ENCODE measurements around the gene CD8A. TPM values are rescaled to one million over a fixed set of nuclear protein-coding genes. Genes with fewer than 3 reads are reported as not detected.

Gene CD8A
- polyA plus RNA-seq, 4 donors: 0.18 to 1.0 (median 0.21) TPM

DNA sequence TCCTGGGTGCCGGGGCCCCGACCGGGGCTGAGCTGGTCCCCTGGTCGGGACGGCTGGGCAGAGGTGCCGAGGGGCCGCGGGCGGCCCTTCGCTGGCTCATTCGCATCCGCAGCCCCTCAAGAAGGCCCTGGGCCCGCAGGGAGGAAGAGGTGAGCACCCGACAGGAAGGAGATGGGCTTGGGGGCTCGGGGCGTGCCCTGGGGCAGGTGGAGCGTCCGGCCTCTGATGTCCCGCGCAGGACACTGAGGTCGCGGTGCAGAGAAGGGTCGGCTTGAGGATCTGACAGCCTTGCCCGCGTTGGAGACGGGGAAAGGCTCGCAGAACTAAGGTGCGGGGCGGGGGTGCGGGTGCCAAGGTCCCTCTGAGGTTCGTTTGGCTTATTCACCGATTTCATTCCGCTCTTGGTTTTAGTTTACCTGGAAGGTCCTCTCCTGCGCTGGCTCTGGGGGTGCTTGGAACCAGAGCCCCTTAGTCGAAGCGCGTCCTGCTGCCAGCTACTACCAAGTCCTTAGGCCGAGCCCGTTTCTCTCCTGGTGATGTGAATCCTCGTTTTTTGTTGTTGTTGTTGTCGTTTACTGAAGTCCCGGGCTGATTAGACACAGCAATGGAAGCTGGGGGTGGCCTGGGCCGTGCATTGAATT is 18.9 kb upstream of the CD8A start:
- no peak for DNase-seq (ENCODE audit: low read depth in 4 of 4, low spot score in 3 of 4)

DNA sequence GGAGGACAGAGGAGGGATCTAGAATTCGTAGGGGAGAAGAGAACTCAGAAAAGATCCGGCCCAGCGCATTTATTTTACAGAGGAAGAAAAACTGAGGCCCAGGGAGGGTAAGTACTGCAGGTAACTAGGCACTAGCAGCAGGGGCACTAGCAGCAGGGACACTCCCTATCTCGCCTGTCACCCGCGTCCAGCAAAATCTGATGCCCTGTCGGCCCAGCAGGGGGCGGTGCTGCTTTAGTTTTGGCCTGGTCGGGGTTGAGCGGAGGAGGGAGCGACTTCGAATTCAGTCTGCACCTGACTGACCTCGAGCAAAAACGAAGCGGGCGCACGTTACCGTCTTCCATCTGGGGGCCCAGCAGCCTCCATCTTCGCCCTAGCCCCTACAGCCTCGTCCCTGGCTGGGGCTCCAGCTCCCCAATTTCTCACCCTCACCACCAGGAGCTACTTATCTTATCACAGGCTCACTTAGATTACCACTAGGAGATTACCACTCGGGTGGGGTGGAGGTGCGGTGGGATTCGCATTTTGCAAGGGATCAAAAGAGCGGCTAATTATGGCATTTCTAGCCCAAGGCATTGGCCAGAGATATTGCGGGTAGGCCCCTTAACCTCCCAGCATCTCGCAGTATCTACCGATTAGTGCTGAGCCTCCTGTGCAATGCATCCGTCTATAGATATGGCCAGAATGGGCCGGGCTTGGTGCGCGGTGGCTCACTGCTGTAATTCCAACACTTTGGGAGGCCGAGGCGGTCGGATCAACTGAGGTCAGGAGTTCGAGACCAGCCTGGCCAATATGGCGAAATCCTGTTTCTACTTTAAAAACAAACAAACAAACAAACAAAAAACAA is 17.8 kb upstream of the CD8A start:
- DNase-seq (ENCODE audit: low read depth in 4 of 4, low spot score in 3 of 4): peak; percentile 73 to 83 (median 76)

DNA sequence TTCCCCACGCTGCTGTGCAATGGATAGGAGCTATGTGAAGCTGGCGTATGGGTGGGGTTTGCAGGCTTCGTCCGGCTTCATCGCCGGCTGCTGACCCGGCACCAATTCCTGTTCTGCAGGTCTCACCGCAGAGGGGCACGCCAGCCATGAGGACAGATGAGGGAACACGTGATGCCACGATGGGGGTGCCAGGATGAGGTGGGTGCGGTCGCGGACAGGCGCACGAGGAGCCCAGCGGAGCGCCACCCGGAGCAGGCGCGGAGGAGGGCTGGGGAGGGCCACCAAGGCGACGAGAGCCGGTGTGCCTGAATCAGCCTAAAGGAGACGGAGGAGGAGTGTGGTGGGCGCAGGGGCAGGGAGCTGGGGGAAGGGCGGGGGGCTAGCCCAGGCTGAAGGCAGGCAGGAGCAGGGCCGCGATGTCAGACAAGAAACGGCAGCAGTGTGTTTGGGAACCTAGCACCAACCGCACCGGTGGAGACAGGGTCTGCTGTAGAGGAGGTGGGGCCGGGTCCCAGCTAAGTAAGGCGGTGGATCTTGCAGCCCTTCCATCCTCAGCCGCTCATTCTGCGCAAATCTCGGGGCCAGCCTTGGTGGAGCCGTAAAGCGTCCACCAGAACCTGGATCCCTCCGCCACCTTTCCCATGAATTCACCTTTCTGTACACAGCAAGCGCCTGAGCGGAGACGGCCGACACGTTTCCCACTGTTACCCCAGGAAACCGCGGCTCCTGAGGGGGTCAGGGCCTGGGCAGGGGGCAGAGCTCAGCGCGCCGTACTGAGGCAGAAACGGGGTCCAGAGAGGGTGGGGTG is 17.0 kb upstream of the CD8A start:
- DNase-seq (ENCODE audit: low read depth in 4 of 4, low spot score in 3 of 4): peak in 1 of 4 donors; percentile 32

DNA sequence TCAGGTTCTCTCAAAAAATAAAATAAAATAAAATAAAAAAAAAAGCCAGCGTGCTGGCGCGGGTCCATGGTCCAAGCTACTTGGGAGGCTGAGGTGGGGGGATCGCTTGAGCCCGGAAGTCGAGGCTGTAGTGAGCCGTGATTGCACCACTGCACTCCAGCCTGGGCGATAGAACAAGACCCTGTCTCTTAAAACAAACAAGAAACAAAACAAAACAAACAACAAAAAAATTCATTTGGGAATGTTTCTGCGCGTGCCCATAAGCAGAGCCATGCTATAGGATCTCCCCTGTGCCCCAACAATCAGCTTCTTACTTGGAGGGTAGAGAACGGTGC is 16.4 kb upstream of the CD8A start:
- no peak for DNase-seq (ENCODE audit: low read depth in 4 of 4, low spot score in 3 of 4)

DNA sequence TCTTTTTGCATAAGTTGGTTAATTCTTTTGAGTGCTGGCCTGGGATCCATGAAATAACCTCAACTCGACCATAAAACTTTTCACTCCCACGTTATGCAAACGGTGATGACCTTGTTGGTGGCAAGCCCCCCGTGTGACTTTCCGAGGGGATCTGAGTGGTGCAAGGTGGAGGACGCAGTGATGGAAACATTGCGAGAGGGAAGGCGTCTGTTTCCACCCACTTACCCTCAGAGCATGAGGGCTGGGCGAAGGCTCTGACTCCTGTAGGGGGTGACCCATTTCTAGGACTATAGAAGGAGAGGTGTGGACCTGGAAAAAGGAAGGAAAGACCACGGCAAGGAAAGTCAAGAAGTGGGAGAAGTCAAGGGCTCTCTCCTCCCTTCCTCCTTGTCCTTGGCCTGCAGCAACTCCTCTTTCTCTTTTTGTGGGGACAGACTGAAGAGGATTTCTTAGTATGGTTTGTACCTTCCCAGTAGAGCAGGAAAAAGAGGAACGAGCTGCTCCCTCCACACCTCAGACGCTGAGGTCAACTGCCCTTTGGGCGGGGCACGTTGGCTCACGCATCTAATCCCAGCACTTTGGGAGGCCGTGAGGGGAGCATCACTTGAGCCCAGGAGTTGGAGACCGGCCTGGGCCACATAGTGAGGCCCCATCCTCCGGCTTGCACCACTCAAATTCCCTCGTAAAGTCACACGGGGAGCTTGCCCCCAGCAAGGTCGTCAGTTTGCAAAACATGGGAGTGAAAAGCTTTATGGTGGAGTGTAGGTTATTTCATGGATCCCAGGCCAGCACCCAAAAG is 15.5 kb upstream of the CD8A start:
- DNase-seq (ENCODE audit: low read depth in 4 of 4, low spot score in 3 of 4): no peak

DNA sequence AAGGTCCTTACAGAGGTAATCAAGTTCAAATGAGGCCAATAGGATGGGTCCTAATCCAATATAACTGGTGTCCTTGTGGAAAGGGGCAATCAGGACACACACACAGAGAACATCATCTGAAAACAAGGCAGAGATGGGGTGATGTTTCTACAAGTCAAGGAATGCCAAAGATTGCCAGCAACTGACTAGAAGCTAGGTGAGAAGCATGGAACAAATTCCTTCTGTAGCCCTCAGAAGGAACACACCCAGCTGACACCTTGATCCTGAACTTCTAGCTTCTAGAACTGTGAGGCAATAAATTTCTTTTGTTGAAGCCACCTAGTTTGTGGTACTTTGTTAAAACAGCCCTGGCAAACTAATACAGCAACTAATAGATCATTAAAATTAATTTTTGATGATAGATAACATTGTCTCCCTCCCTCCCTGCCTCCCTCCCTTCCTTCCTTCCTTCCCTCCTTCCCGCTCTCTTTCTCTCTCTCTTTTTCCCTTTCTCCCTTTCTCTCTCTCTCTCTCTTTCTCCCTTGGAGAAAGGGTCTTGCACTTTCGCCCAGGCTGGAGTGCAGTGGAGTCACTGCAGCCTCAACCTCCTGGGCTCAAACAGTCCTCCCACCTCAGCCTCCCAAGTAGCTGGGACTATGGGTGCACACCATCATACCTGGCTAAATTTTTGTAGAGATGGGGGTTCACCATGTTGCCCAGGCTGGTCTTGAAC is 10.3 kb upstream of the CD8A start:
- no peak for DNase-seq (ENCODE audit: low read depth in 4 of 4, low spot score in 3 of 4)

DNA sequence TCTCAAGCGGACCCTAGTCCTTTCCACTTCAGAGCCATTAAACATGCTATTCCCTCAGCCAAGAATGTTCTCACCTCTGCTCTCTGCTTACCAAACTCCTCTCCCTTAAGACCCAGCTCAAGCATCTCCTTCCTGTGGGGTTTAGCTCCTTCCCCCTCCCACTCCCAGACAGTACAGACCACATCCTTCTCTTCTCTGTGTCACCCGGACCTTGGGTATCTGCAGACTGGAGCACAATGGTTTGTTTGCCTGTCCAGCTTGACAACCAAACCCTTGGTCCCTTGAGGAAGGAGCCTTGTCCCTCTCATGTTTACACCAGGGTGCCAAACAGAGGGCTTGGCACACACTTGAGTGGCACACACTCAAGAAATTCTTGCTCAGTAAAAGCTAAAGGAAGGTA is 4.1 kb upstream of the CD8A start:
- DNase-seq (ENCODE audit: low read depth in 4 of 4, low spot score in 3 of 4): no peak

DNA sequence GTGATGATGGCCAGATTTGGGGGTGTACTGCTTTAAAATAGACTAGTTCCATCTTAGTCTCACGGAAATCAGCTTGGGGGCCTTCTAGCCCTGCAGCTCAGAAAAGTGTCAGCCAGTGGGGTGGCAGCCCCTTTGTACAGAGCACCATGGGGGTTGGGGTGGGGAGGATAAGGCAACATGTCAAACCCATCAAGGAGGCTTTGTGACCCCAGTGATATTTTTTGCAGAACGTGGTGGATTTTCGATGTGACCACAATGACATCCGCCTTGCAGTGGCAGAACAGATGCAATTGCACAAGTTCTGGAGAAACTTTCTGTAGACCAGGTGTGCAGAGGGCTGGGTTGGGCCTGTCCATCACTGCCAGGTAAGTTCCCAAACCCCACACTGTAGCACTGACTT is 3.0 kb upstream of the CD8A start:
- DNase-seq (ENCODE audit: low read depth in 4 of 4, low spot score in 3 of 4): no peak

DNA sequence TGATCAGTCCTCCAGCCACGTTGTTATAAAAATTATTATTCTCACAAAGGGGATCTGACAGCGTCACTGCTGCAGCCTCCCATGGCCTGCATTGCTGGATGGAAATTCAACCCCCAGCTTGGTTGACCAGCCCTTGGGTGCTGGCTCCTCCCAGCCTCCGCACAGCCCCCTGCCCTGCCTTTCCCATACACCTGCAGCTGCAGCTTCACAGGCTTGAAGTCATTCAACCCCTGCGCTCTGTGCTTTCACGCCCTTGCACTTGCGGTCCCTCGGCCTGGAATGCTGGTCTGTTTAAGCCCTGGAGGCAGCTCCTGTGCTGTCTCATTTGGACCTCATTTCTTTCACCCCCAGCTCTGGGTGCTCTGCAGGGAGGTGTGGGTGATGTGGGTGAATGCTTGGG is 860 bp upstream of the CD8A start:
- DNase-seq (ENCODE audit: low read depth in 4 of 4, low spot score in 3 of 4): no peak

DNA sequence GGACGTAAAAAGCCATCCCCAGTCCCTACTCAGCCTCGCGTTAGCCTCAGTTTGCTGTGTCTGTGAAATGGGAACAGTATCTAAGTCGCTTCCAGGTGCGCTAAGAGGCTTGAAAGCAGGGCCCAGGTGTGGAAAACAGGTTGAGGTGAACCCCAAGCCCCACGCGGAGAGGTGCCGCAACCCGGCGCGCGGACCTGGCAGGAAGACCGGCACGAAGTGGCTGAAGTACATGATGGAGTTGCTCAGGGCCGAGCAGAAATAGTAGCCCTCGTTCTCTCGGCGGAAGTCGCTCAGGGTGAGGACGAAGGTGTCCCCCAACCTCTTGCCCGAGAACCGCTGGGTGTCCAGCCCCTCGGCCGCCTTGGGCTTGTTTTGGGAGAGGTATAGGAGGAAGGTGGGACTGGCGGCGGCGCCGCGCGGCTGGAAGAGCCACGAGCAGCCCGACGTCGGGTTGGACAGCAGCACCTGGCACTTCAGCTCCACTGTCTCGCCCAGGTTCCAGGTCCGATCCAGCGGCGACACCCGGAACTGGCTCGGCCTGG is 508 bp downstream of the CD8A start:
- no peak for DNase-seq (ENCODE audit: low read depth in 4 of 4, low spot score in 3 of 4)

DNA sequence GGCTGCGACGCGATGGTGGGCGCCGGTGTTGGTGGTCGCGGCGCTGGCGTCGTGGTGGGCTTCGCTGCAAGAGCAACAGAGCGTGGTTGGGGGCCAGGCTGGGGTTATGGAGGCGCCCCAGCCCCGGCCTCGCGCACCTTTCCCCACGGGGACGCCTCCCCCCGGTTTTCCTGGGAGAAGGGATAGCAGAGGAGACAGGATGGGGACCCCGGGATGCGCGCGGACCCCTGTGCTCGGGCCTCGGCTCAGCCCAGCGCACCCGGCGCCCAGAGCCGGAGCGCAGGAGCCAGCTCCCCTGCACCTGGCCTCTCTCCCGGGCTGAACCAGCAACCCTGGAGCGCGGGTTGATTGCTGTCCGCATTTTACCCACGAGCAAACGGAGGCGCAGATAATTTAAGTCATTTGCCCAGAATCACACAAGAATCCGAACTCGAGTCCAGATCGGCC is 1.0 kb downstream of the CD8A start:
- no peak for DNase-seq (ENCODE audit: low read depth in 4 of 4, low spot score in 3 of 4)

DNA sequence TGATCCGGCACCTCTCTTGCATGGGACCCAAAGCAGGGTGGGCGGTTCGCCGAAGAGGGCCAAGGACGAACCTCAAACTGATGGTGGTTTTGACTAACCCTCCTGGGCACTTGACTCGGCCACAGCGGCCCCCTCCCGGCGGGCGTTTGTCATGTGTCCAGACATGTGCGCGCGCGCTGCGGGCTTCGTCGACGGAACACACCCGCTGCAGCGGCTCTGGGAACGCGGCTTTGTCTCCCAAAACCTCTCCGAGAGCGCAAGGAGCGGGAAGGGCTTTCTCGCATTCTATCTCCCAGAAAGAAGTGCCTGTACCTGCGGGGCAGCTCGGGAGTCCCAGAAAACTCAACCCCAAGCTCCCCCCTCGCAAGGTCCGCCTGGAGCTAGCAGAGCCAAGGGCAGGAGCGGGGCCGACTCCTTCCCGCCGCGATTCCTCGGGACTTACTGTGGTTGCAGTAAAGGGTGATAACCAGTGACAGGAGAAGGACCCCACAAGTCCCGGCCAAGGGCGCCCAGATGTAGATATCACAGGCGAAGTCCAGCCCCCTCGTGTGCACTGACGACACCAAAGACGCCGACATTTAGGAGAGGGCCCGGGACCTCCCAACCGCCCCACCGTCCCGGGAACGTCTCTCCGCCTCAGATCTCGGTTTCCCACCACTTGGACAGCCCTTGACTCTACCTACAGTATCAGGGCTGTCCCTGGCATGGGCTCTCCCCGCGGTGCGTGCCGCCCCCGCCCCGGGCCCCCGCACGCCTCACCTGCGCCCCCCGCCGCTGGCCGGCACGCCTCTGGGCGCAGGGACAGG is 1.6 kb downstream of the CD8A start:
- DNase-seq (ENCODE audit: low read depth in 4 of 4, low spot score in 3 of 4): no peak

DNA sequence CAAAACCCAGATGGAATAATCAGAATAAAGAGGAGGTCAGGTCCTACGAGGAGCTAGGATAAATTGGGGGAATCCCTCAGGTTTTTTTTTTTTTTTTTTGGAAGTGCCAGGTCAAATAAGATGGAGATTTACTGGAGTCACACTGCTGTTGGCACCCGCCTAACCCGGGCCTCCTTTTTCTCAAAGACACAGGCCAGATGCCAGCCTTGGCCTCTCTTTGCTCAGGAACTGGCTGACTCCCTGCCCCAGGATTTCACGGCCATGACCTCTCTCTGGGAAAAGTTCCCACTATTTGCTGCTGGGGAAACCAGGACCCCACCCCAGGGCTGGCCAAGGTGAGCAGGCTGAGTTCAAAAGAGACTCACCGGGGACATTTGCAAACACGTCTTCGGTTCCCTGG is 2.5 kb downstream of the CD8A start:
- DNase-seq (ENCODE audit: low read depth in 4 of 4, low spot score in 3 of 4): no peak

DNA sequence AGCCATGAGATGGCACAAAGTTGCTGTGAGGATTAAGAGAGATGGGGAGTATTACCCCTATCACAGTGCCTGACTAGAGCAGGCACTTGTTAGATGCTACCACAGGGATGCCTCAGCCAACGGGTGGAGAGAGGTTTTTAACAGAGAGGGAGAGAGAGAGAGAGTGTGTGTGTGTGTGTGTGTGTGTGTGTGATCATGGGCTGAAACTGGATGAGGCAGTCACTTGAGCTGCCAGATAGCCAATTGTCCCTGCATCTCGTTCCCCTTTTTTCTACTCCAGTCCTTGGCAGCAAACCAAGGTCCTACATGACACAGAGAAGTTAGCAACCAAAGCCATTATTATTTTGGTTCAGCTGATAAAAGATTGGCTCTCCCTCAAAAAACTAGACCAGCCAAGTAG is 3.0 kb downstream of the CD8A start:
- DNase-seq (ENCODE audit: low read depth in 4 of 4, low spot score in 3 of 4): no peak

DNA sequence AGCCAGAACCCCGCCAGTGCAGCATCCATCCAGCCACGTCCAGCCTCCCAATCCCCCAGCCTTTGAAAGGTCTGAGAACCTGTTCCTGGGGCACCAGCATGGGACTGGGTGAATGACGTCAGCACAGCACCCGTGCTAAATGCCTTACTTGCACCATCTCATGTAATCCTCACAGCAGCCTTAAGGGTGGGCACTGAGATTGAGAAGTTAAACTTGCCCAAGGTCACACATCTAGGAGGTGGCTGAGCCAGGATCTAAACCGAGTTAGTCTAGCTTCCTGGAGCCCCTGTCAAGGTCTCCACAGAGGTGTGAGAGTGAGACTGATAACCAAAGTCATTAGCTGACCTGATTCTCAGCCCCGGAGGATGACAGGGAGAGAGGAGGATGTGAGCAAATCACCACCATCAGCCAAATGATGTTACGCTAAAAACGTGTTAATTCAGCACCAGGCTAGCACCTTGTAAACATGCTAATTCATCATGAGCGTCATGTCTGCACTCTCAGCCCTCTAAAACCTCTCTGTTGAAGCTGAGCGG is 4.6 kb downstream of the CD8A start:
- no peak for DNase-seq (ENCODE audit: low read depth in 4 of 4, low spot score in 3 of 4)

DNA sequence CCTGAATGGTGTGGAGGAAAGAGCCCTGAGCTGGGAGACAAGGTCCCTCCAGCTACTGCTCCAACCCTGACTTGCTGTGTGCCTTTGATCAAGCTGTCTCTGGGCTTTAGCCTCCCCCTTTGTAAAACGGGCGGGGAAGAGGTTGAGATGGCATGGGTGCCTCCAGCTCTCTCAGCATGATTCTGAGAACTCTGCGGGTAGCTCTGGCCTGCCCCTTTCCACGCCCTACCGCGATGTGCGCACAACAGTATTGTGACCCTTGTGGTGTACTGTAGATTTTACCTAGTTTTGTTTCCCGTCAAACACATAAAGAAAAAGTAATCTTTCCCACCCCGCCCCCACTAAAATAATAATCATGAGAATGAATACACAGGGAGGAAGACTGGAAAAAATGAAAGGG is 5.3 kb downstream of the CD8A start:
- DNase-seq (ENCODE audit: low read depth in 4 of 4, low spot score in 3 of 4): no peak

DNA sequence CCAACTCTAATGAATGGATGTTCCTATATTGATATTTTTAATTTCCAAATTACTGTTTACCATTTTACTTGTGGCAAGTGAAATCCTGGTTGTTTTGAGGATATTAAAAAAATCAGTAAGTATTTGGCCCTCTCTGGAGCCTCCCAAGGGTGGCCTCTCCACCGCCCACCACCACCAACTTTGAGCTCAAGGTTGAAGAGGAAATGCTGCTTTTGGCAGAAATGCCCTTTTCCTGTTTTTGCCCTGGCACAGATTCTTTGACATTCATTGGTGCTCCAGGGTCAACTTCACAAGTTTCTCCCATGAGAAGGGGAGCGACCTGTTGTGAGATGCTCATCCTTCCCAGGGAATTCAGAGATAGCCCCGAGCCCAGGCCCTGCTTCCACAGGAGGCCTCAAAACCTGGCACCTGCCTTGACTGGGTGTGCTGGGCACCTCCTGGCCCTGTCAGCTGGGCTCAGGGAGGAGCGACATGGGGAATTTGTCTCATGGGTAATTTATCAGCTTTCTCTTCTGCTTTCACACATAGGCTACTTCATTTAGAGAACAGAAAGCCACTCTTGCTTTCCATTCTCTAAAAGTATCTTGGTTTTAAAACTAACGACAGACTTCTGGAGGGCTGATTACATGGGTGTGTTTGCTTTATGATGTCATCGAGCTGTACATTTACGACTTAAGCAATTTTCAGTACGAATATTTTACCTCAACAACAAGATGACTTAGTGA is 6.9 kb downstream of the CD8A start:
- no peak for DNase-seq (ENCODE audit: low read depth in 4 of 4, low spot score in 3 of 4)

DNA sequence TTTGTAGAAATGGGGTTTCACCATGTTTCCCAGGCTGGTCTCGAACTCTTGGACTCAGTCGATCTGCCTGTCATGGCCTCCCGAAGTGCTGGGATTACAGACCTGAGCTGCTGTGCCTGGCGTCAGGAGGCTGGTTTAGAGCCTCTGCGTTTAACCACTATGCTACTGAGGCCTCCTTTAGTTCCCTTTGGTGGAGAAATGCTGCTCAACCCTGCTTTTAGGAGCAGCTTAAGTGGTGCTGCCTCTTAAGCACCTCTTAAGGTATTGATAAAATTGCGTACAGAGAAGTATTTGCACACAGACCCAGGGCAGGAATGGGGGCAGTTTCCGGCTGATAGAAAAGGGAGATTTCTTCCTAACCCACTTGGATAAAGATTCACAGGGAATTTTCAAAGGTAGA is 8.0 kb downstream of the CD8A start:
- DNase-seq (ENCODE audit: low read depth in 4 of 4, low spot score in 3 of 4): no peak
